Hepatocyte (in vitro differentiated cells): ENCODE measurements around the gene EGLN2. TPM values are rescaled to one million over a fixed set of nuclear protein-coding genes. Genes with fewer than 3 reads are reported as not detected.

Source experiments
- DNase-seq: peaks from one replicate; pipeline ENCODE4 v3.0.0-alpha.2; 2016; ENCODE audit warnings: low spot score
- H2AFZ ChIP-seq: fragments of 200-600 bp; sonication (generic); 2 replicates; pipeline ENCODE4 v1.6.0; 2016; ENCODE audit warnings: antibody characterized with exemption, mild to moderate bottlenecking
- H3K27ac ChIP-seq: fragments of 200-600 bp; sonication (generic); 2 replicates; pipeline ENCODE4 v1.5.1; 2016; ENCODE audit warnings: mild to moderate bottlenecking
- H3K27me3 ChIP-seq: fragments of 200-600 bp; sonication (generic); 2 replicates; pipeline ENCODE4 v1.6.1; 2016
- H3K36me3 ChIP-seq: fragments of 200-600 bp; sonication (generic); replicated peaks from 2 replicates; pipeline ENCODE4 v1.5.1; 2016; ENCODE audit warnings: low read depth; ENCODE audit not compliant: insufficient read depth
- H3K4me1 ChIP-seq: fragments of 200-600 bp; sonication (generic); 2 replicates; pipeline ENCODE4 v1.5.1; 2016; ENCODE audit warnings: mild to moderate bottlenecking, moderate library complexity; ENCODE audit not compliant: insufficient read depth
- H3K4me2 ChIP-seq: fragments of 200-600 bp; sonication (generic); 2 replicates; pipeline ENCODE4 v1.6.0; 2016
- H3K4me3 ChIP-seq: fragments of 200-600 bp; sonication (generic); 2 replicates; pipeline ENCODE4 v1.5.1; 2016; ENCODE audit warnings: mild to moderate bottlenecking
- H3K79me2 ChIP-seq: fragments of 200-600 bp; sonication (generic); 2 replicates; pipeline ENCODE4 v1.6.0; 2017; ENCODE audit warnings: mild to moderate bottlenecking
- H3K9me2 ChIP-seq: fragments of 200-600 bp; sonication (generic); replicated peaks from 2 replicates; pipeline ENCODE4 v1.6.0; 2017; ENCODE audit warnings: mild to moderate bottlenecking; ENCODE audit not compliant: insufficient read depth
- H3K9me3 ChIP-seq: fragments of 200-600 bp; sonication (generic); 2 replicates; pipeline ENCODE4 v1.5.1; 2016; ENCODE audit warnings: low read depth, mild to moderate bottlenecking
- H4K20me1 ChIP-seq: fragments of 200-600 bp; sonication (generic); 2 replicates; pipeline ENCODE4 v1.6.0; 2016; ENCODE audit warnings: mild to moderate bottlenecking; ENCODE audit not compliant: insufficient read depth, poor library complexity, severe bottlenecking
- EZH2 ChIP-seq: fragments of 200-600 bp; sonication (generic); IDR thresholded peaks from 2 replicates; pipeline ENCODE4 v1.6.1; 2016; ENCODE audit warnings: antibody characterized with exemption, mild to moderate bottlenecking, borderline replicate concordance
- EZH2phosphoT487 ChIP-seq: fragments of 200-600 bp; sonication (generic); IDR thresholded peaks from one replicate; pipeline ENCODE4 v1.6.1; 2018; ENCODE audit warnings: antibody characterized with exemption, mild to moderate bottlenecking, low read depth, moderate library complexity; ENCODE audit not compliant: unreplicated experiment, severe bottlenecking
- WGBS: methylation state at CpG from one replicate; pipeline ENCODE4 v1.1.6; 2016; ENCODE audit warnings: low lambda C conversion rate; ENCODE audit errors: missing lambda C conversion rate; 5-methylcytosine and 5-hydroxymethylcytosine counted together
- polyA plus RNA-seq: library from polyadenylated mRNA; unstranded; fragments of >200 nt; fragmentation: Nextera tagmentation; extraction: Ambion mirVana; gene quantifications from 2 replicates; pipeline ENCODE4 v1.2.1, GENCODE V29; 2016
- total RNA-seq: library from RNA; depleted of rRNA; stranded (reverse); fragments of >200 nt; gene quantifications from 2 replicates; pipeline ENCODE4 v1.2.3, GENCODE V29; 2014
- TF ChIP-seq, protein P1 (sequence below): fragments of 200-600 bp; sonication (generic); IDR thresholded peaks from 2 replicates; pipeline ENCODE4 v1.5.1; 2016; ENCODE audit warnings: antibody characterized with exemption, mild to moderate bottlenecking; ENCODE audit not compliant: poor library complexity

EGLN2 gene
- total and polyA plus RNA-seq, 2 experiments from 2014 or later = 88.4 to 121 TPM

DNA sequence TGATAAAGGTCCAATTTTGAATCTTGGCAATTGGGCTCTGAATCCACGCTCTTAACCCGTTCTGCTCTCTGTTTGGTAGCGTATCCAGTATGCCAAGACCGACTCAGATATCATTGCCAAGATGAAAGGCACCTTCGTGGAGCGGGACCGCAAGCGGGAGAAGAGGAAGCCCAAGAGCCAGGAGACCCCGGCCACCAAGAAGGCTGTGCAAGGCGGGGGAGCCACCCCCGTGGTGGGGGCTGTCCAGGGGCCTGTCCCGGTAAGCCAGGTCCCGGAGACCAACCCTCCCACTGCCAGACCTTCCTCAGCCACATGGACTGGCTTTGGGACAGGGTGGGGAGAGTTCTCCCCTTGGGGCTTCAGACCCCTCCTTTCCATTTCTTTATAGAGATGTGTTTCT lies 39.6 kb upstream of the EGLN2 start:
- 96% methylated on average over 13 of the region's 13 CpGs for WGBS
- Histone ChIP-seq H3K36me3 (peaks cover 3% of the 10 kb centered on the region), H2AFZ (no peak overlapping the region), H3K79me2 (peaks cover 48% of the 10 kb centered on the region), H3K4me2 (no peak overlapping the region), H3K9me2 (no peaks in the 10 kb centered on the region), H3K27me3 (no peaks in the 10 kb centered on the region), H3K27ac (no peak overlapping the region), H3K9me3 (no peaks in the 10 kb centered on the region), H3K4me1 (peaks cover 13% of the 10 kb centered on the region), H3K4me3 (no peak overlapping the region), H4K20me1 (peaks cover 5% of the 10 kb centered on the region)
- no peak for DNase-seq
- TF ChIP-seq EZH2phosphoT487 (no peak), EZH2 (no peak)
- TF ChIP-seq, protein P1, sequence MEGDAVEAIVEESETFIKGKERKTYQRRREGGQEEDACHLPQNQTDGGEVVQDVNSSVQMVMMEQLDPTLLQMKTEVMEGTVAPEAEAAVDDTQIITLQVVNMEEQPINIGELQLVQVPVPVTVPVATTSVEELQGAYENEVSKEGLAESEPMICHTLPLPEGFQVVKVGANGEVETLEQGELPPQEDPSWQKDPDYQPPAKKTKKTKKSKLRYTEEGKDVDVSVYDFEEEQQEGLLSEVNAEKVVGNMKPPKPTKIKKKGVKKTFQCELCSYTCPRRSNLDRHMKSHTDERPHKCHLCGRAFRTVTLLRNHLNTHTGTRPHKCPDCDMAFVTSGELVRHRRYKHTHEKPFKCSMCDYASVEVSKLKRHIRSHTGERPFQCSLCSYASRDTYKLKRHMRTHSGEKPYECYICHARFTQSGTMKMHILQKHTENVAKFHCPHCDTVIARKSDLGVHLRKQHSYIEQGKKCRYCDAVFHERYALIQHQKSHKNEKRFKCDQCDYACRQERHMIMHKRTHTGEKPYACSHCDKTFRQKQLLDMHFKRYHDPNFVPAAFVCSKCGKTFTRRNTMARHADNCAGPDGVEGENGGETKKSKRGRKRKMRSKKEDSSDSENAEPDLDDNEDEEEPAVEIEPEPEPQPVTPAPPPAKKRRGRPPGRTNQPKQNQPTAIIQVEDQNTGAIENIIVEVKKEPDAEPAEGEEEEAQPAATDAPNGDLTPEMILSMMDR = no peak

DNA sequence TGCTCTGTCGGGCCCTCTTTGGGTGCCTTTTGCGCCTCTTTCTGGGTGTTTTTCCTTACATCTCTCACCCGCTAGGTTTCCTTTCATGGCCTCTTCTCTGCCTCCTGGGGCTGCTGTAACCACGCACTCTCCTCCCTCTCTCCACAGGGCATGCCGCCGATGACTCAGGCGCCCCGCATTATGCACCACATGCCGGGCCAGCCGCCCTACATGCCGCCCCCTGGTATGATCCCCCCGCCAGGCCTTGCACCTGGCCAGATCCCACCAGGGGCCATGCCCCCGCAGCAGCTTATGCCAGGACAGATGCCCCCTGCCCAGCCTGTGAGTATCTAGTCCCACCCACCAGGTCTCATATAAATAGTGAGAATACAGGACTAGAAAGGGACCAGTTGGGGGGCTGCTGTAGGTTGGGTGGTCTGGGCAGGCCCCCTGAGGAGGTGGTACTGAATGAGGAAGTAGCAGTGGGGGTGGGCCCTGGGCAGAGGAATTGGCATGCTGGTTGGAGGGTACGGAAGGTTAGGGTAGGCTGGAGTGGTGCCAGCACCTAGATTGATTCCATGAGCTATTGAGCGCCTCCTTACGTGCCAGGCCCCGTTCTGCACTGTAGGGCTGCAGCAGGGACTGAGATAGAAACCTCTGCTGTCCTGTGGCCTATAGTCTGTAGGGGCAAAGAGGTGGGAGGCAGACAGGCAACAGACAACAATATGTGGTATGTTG lies 36.1 kb upstream of the EGLN2 start:
- H3K36me3 ChIP-seq = peaks cover 3% of the 10 kb centered on the region
- H3K4me1 ChIP-seq = no peaks in the 10 kb centered on the region
- 98% methylated on average over 17 of the region's 17 CpGs for WGBS
- H3K4me2 ChIP-seq = no peak overlapping the region
- no peak for TF ChIP-seq EZH2phosphoT487
- TF ChIP-seq EZH2 = no peak
- TF ChIP-seq, protein P1 = no peak
- H3K27me3 ChIP-seq = no peaks in the 10 kb centered on the region
- H4K20me1 ChIP-seq = peaks cover 3% of the 10 kb centered on the region
- no peak overlapping the region for H3K4me3 ChIP-seq
- no peaks in the 10 kb centered on the region for H3K9me3 ChIP-seq
- H2AFZ ChIP-seq = no peak overlapping the region
- no peaks in the 10 kb centered on the region for H3K9me2 ChIP-seq
- peaks cover 14% of the 10 kb centered on the region for H3K79me2 ChIP-seq
- no peak for DNase-seq
- H3K27ac ChIP-seq = no peak overlapping the region

DNA sequence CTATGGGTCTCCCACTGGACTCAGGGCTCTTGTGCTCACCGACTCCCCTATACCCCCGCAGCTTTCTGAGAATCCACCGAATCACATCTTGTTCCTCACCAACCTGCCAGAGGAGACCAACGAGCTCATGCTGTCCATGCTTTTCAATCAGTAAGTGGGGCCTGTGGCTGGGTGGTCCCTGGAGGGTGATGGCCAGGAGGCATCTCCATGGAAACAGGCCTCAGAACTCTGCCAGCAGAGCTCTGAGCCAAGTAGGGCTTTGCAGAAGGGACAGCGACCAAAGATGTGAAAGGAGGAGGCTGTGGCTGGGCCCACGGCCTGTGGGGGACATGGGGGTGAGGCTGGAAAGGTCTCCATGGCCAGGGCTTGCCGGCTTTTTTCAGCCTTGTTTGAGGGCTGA lies 35.5 kb upstream of the EGLN2 start:
- Histone ChIP-seq H3K4me2 (no peak overlapping the region), H3K27ac (no peak overlapping the region), H3K9me3 (no peaks in the 10 kb centered on the region), H4K20me1 (peaks cover 3% of the 10 kb centered on the region), H3K36me3 (peaks cover 3% of the 10 kb centered on the region), H3K9me2 (no peaks in the 10 kb centered on the region), H2AFZ (no peak overlapping the region), H3K27me3 (no peaks in the 10 kb centered on the region), H3K4me3 (no peak overlapping the region), H3K79me2 (peaks cover 8% of the 10 kb centered on the region), H3K4me1 (no peaks in the 10 kb centered on the region)
- TF ChIP-seq EZH2 (no peak), EZH2phosphoT487 (no peak)
- TF ChIP-seq, protein P1 = no peak
- no peak for DNase-seq
- WGBS = 100% methylated on average over 7 of the region's 7 CpGs
